Neural progenitor cell (in vitro differentiated cells): ENCODE results near the gene PLA2G2E. TPM values are rescaled to one million over a fixed set of nuclear protein-coding genes. Genes with fewer than 3 reads are reported as not detected.

Experiments used
- DNase-seq: peaks from one replicate; pipeline ENCODE4 v3.0.0-alpha.2; 2016; ENCODE audit warnings: low spot score
- H2AFZ ChIP-seq: fragments of 200-600 bp; sonication (generic); replicated peaks from 2 replicates; pipeline ENCODE4 v1.6.1; 2016; ENCODE audit warnings: antibody characterized with exemption
- H3F3A ChIP-seq: fragments of 200-600 bp; sonication (generic); 2 replicates; pipeline ENCODE4 v1.6.1; 2016; ENCODE audit warnings: antibody characterized with exemption, low read depth
- H3K27ac ChIP-seq: fragments of 200-600 bp; sonication (generic); 2 replicates; pipeline ENCODE4 v1.5.1; 2016; ENCODE audit warnings: mild to moderate bottlenecking
- H3K27me3 ChIP-seq: fragments of 200-600 bp; sonication (generic); 2 replicates; pipeline ENCODE4 v1.6.1; 2016; ENCODE audit warnings: mild to moderate bottlenecking, moderate library complexity
- H3K36me3 ChIP-seq: fragments of 200-600 bp; sonication (generic); 2 replicates; pipeline ENCODE4 v1.5.1; 2016
- H3K4me1 ChIP-seq: fragments of 200-600 bp; sonication (generic); 2 replicates; pipeline ENCODE4 v1.6.1; 2016; ENCODE audit warnings: mixed run types
- H3K4me2 ChIP-seq: fragments of 200-600 bp; sonication (generic); 2 replicates; pipeline ENCODE4 v1.6.1; 2016
- H3K4me3 ChIP-seq: fragments of 200-600 bp; sonication (generic); 2 replicates; pipeline ENCODE4 v1.5.1; 2016
- H3K79me2 ChIP-seq: fragments of 200-600 bp; sonication (generic); 2 replicates; pipeline ENCODE4 v1.6.1; 2016; ENCODE audit warnings: low read depth
- H3K9ac ChIP-seq: fragments of 200-600 bp; sonication (generic); 2 replicates; pipeline ENCODE4 v1.6.1; 2016
- H3K9me3 ChIP-seq: fragments of 200-600 bp; sonication (generic); 2 replicates; pipeline ENCODE4 v1.5.1; 2016; ENCODE audit warnings: low read depth
- H4K20me1 ChIP-seq: fragments of 200-600 bp; sonication (generic); 2 replicates; pipeline ENCODE4 v1.6.1; 2016; ENCODE audit warnings: low read depth
- H3K27ac Mint-ChIP-seq: 3 replicates; pipeline ENCODE4 v1.8.0; 2021; ENCODE audit warnings: mixed read lengths
- H3K27me3 Mint-ChIP-seq: 2 replicates; pipeline ENCODE4 v1.8.0; 2022; ENCODE audit warnings: low read depth, mild to moderate bottlenecking, inconsistent platforms, moderate library complexity, mixed read lengths; ENCODE audit not compliant: insufficient read depth
- H3K36me3 Mint-ChIP-seq: 3 replicates; pipeline ENCODE4 v1.8.0; 2021; ENCODE audit warnings: mixed read lengths
- H3K4me1 Mint-ChIP-seq: 3 replicates; pipeline ENCODE4 v1.8.0; 2021; ENCODE audit warnings: mixed read lengths
- H3K4me3 Mint-ChIP-seq: 3 replicates; pipeline ENCODE4 v1.8.0; 2021; ENCODE audit warnings: mild to moderate bottlenecking, moderate library complexity, mixed read lengths
- H3K9me3 Mint-ChIP-seq: 3 replicates; pipeline ENCODE4 v1.8.0; 2020; ENCODE audit warnings: mixed read lengths
- EZH2 ChIP-seq: fragments of 200-600 bp; sonication (generic); IDR thresholded peaks from 2 replicates; pipeline ENCODE4 v1.6.1; 2017; ENCODE audit warnings: antibody characterized with exemption, mild to moderate bottlenecking, moderate library complexity
- EZH2phosphoT487 ChIP-seq: fragments of 200-600 bp; sonication (generic); IDR thresholded peaks from 2 replicates; pipeline ENCODE4 v1.6.1; 2017; ENCODE audit warnings: antibody characterized with exemption
- total RNA-seq: library from RNA; depleted of rRNA; stranded (reverse); fragments of >200 nt; gene quantifications from 2 replicates; pipeline ENCODE4 v1.2.3, GENCODE V29; 2015; ENCODE audit warnings: low replicate concordance
- TF ChIP-seq, protein P1 (sequence below): fragments of 200-600 bp; sonication (generic); IDR thresholded peaks from 2 replicates; pipeline ENCODE4 v1.5.1; 2017; ENCODE audit warnings: antibody characterized with exemption, mild to moderate bottlenecking

PLA2G2E gene
- total RNA-seq, 1 donor from 2014 or later, result not detected

- no peaks in the 10 kb centered on the region for H4K20me1 ChIP-seq
- H2AFZ ChIP-seq, result no peak overlapping the region
- TF ChIP-seq EZH2 (no peak), EZH2phosphoT487 (no peak)
- TF ChIP-seq, protein P1, sequence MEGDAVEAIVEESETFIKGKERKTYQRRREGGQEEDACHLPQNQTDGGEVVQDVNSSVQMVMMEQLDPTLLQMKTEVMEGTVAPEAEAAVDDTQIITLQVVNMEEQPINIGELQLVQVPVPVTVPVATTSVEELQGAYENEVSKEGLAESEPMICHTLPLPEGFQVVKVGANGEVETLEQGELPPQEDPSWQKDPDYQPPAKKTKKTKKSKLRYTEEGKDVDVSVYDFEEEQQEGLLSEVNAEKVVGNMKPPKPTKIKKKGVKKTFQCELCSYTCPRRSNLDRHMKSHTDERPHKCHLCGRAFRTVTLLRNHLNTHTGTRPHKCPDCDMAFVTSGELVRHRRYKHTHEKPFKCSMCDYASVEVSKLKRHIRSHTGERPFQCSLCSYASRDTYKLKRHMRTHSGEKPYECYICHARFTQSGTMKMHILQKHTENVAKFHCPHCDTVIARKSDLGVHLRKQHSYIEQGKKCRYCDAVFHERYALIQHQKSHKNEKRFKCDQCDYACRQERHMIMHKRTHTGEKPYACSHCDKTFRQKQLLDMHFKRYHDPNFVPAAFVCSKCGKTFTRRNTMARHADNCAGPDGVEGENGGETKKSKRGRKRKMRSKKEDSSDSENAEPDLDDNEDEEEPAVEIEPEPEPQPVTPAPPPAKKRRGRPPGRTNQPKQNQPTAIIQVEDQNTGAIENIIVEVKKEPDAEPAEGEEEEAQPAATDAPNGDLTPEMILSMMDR, result no peak
- H3K36me3 Mint-ChIP-seq, result no peaks in the 10 kb centered on the region
- no peak overlapping the region for H3K27ac ChIP-seq
- no peak overlapping the region for H3K9ac ChIP-seq
- peaks cover 5% of the 10 kb centered on the region for H3K9me3 Mint-ChIP-seq
- H3K4me1 Mint-ChIP-seq, result no peaks in the 10 kb centered on the region
- H3K27ac Mint-ChIP-seq, result no peak overlapping the region
- H3K27me3 Mint-ChIP-seq, result peaks cover 4% of the 10 kb centered on the region
- H3K79me2 ChIP-seq, result no peaks in the 10 kb centered on the region
- H3K36me3 ChIP-seq, result no peaks in the 10 kb centered on the region
- no peaks in the 10 kb centered on the region for H3K27me3 ChIP-seq
- no peak overlapping the region for H3K4me2 ChIP-seq
- H3K9me3 ChIP-seq, result no peaks in the 10 kb centered on the region
- no peak overlapping the region for H3K4me3 ChIP-seq
- no peak for DNase-seq
- no peaks in the 10 kb centered on the region for H3K4me1 ChIP-seq
- H3K4me3 Mint-ChIP-seq, result no peak overlapping the region
- no peaks in the 10 kb centered on the region for H3F3A ChIP-seq
Measured at GRCh38 chr1:19949016-19949415, 25.6 kb upstream of the PLA2G2E start.

GRCh38 chr1:19946971-19947370, 23.6 kb upstream of the PLA2G2E start:
- TF ChIP-seq EZH2phosphoT487 (no peak), EZH2 (no peak)
- TF ChIP-seq, protein P1, result no peak
- Histone ChIP-seq H3K9ac (no peak overlapping the region), H3K9me3 (no peaks in the 10 kb centered on the region), H3K79me2 (no peaks in the 10 kb centered on the region), H3K36me3 (no peaks in the 10 kb centered on the region), H3K4me1 (no peaks in the 10 kb centered on the region), H2AFZ (no peak overlapping the region), H3F3A (no peaks in the 10 kb centered on the region), H3K4me3 (no peak overlapping the region), H3K4me2 (no peak overlapping the region), H3K27ac (no peak overlapping the region), H4K20me1 (no peaks in the 10 kb centered on the region), H3K27me3 (no peaks in the 10 kb centered on the region)
- no peak overlapping the region for H3K4me3 Mint-ChIP-seq
- H3K36me3 Mint-ChIP-seq, result no peaks in the 10 kb centered on the region
- H3K4me1 Mint-ChIP-seq, result no peaks in the 10 kb centered on the region
- no peak for DNase-seq
- peaks cover 4% of the 10 kb centered on the region for H3K27me3 Mint-ChIP-seq
- no peak overlapping the region for H3K27ac Mint-ChIP-seq
- peaks cover 2% of the 10 kb centered on the region for H3K9me3 Mint-ChIP-seq

- H3F3A ChIP-seq, result no peaks in the 10 kb centered on the region
- Mint-ChIP-seq H3K36me3 (no peaks in the 10 kb centered on the region), H3K9me3 (peaks cover 2% of the 10 kb centered on the region), H3K27me3 (peaks cover 4% of the 10 kb centered on the region), H3K4me1 (no peaks in the 10 kb centered on the region), H3K27ac (no peak overlapping the region), H3K4me3 (no peak overlapping the region)
- no peaks in the 10 kb centered on the region for H3K9me3 ChIP-seq
- H3K4me3 ChIP-seq, result no peak overlapping the region
- H3K4me2 ChIP-seq, result no peak overlapping the region
- TF ChIP-seq, protein P1, result no peak
- TF ChIP-seq EZH2phosphoT487, result no peak
- TF ChIP-seq EZH2, result no peak
- no peak overlapping the region for H2AFZ ChIP-seq
- no peak for DNase-seq
- H4K20me1 ChIP-seq, result no peaks in the 10 kb centered on the region
- H3K36me3 ChIP-seq, result no peaks in the 10 kb centered on the region
- H3K4me1 ChIP-seq, result no peaks in the 10 kb centered on the region
- no peak overlapping the region for H3K27ac ChIP-seq
- H3K27me3 ChIP-seq, result no peaks in the 10 kb centered on the region
- H3K9ac ChIP-seq, result no peak overlapping the region
- no peaks in the 10 kb centered on the region for H3K79me2 ChIP-seq
Measured at GRCh38 chr1:19946331-19946751, 22.9 kb upstream of the PLA2G2E start.
